Kidney epithelial cell (primary cell): ENCODE measurements around the gene SLC47A2. TPM values are rescaled to one million over a fixed set of nuclear protein-coding genes. Genes with fewer than 3 reads are reported as not detected.

Experiments
- DNase-seq: peaks from one replicate; pipeline ENCODE4 v3.0.0-alpha.2; 2010; ENCODE audit warnings: low read depth
- H3K27me3 ChIP-seq: 2 replicates; pipeline ENCODE4 v1.6.0; 2011; ENCODE audit warnings: low read length; ENCODE audit not compliant: control insufficient read depth, insufficient read depth
- H3K36me3 ChIP-seq: 2 replicates; pipeline ENCODE4 v1.5.1; 2011; ENCODE audit warnings: low read length; ENCODE audit not compliant: control insufficient read depth, insufficient read depth
- H3K4me3 ChIP-seq: 2 replicates; pipeline ENCODE4 v1.5.1; 2011; ENCODE audit warnings: low read depth, mild to moderate bottlenecking, control low read depth, low read length
- total RNA-seq: library from RNA; depleted of rRNA; stranded (reverse); fragments of >200 nt; gene quantifications from 2 replicates; pipeline ENCODE4 v1.2.3, GENCODE V29; 2015
- TF ChIP-seq, protein P1 (sequence below): IDR thresholded peaks from 2 replicates; pipeline ENCODE4 v1.5.1; 2011; ENCODE audit warnings: mild to moderate bottlenecking, moderate library complexity, low read length, control low read depth, inconsistent platforms; ENCODE audit not compliant: insufficient read depth, poor library complexity, severe bottlenecking

The SLC47A2 gene
- total RNA-seq, 1 donor from 2014 or later: not detected

DNA sequence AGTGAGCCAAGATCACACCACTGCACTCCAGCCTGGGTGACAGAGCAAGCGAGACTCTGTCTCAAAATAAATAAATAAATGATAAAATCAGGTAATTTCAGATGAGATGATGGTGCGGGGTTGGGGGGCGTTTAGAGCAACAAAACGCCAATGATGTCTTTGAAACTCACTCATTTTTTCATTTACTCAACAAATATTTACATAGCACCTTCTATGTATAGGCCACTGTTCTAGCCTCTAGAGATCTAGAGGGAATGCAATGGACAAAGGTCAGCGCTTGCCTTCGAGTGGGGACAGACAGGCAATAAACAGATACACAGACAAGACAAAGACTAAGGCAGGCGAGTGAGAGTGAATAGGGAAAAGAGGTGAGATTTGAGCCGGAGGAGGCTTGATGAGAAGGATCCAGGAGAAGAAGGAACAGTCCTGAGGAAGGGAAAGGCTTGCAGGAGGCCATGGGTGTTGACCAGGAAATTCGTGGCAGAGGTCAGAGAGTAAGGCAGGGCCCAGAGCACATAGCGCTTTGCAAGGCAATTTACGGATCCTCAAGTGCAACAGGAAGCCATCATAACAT, 17.7 kb upstream of the SLC47A2 start:
- TF ChIP-seq, protein P1, sequence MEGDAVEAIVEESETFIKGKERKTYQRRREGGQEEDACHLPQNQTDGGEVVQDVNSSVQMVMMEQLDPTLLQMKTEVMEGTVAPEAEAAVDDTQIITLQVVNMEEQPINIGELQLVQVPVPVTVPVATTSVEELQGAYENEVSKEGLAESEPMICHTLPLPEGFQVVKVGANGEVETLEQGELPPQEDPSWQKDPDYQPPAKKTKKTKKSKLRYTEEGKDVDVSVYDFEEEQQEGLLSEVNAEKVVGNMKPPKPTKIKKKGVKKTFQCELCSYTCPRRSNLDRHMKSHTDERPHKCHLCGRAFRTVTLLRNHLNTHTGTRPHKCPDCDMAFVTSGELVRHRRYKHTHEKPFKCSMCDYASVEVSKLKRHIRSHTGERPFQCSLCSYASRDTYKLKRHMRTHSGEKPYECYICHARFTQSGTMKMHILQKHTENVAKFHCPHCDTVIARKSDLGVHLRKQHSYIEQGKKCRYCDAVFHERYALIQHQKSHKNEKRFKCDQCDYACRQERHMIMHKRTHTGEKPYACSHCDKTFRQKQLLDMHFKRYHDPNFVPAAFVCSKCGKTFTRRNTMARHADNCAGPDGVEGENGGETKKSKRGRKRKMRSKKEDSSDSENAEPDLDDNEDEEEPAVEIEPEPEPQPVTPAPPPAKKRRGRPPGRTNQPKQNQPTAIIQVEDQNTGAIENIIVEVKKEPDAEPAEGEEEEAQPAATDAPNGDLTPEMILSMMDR: no peak
- Histone ChIP-seq H3K4me3 (no peak overlapping the region), H3K36me3 (no peaks in the 10 kb centered on the region), H3K27me3 (peaks cover 10% of the 10 kb centered on the region)
- no peak for DNase-seq

DNA sequence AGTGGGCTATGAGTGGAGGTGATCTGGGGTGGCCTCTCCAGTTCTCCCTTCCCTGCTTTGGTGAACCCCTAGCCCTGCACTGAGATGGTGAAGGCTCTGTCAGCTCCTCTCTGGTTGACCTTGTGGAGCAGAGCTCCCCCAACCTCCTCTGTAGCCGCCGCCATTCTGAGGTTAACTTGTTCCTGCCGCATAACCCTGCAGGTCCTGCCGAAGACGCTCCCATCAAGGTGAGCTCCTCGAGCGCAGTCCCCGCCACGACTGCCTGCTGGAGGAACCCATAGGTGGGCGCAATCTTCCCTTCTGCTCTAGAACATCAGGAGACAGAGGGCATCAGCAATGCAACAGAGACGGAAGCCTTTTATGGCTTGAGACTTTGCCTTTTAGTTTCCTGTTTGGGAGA, 15.2 kb upstream of the SLC47A2 start:
- no peak for DNase-seq
- TF ChIP-seq, protein P1: no peak
- Histone ChIP-seq H3K4me3 (no peak overlapping the region), H3K27me3 (peaks cover 10% of the 10 kb centered on the region), H3K36me3 (no peaks in the 10 kb centered on the region)

DNA sequence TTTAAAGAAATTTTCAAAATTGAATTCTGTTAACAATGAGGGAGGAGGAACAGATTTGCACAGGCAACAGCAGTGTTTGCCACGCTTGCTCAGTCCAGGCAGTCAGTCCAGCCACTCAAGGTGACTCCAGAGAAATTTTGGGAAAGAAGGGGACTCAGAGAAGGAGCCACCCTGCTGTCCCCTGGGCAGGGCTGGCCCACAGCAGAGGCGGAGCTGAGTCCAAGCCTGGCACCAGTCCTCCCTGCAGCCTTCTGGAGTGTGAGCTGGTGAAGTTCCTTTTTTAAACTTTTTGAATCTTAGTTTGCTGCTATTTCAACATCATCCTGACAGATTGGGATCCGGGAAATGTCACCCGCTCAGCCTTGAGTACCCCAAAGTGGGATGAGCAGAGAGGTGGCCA, 14.5 kb upstream of the SLC47A2 start:
- TF ChIP-seq, protein P1: no peak
- Histone ChIP-seq H3K4me3 (no peak overlapping the region), H3K36me3 (no peaks in the 10 kb centered on the region), H3K27me3 (peaks cover 10% of the 10 kb centered on the region)
- DNase-seq: no peak

DNA sequence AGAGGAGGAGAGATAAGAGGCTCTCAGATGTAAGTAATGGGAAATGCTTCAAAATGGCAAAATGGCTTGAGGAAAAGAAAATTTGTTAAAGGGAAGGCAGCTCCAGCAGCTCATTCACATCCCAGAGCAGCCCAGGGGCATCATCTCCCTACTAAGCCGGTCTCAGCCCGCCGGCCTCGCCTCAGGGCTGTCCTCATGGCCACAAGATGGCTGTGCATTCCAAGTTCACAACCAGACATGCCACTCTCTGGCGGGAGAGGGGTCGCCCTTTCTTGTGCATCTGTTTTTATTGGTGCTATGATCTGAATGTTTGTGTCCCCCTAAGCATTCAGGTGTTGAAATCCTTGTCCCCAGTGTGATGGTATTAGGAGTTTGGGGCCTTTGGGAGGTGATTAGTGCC, 13.5 kb upstream of the SLC47A2 start:
- TF ChIP-seq, protein P1: no peak
- no peaks in the 10 kb centered on the region for H3K36me3 ChIP-seq
- H3K4me3 ChIP-seq: no peak overlapping the region
- peaks cover 10% of the 10 kb centered on the region for H3K27me3 ChIP-seq
- no peak for DNase-seq

DNA sequence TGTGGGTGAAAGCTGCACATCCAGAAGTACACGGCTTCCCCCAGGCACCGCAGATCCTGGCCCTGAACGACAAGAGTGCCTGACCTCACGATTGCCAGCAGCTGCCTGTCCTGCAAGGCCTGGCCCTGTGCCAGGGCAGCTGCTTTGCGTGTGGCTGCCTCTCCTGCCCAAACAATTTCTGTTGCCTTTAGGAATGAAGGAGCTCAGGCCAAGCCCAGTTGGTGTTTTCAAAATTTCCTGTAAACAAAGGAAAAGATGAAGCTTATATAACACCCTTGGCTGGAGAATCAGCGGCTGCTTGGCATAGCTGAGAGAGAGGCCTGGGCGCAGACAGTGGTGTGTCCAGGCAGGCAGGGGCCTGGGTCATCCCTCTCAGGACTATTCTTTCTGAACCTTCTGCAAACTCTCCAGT, 11.7 kb upstream of the SLC47A2 start:
- Histone ChIP-seq H3K36me3 (no peaks in the 10 kb centered on the region), H3K4me3 (no peak overlapping the region), H3K27me3 (peaks cover 10% of the 10 kb centered on the region)
- TF ChIP-seq, protein P1: no peak
- DNase-seq: no peak

DNA sequence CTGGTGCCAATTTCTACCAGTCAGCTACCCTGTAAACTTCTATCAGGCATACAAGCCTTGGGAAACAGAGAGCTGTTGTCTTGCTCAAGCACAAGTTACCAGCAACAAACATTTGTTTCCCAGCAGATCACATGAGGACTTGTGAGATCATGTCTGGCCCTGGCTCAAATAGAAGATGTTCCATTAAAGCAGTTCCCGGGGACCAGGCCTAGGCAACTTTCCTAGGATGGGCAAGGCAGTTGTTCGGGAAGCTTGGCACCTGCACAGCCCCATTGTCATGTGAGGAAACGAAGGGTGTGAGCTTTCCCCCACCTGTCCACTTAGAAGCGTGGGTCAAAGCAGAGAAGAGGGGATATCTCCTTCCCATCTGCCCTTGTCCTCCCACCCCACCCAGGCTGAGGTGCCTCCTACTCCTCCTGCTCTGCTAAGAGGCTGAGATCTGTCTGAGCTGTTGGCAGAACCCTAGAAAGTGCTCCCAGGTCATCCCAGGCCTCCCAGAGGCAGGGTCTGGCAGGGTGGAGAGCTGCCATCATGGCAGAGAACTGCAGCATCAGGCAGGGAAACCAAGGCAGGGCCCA, 11.2 kb upstream of the SLC47A2 start:
- no peaks in the 10 kb centered on the region for H3K36me3 ChIP-seq
- no peak overlapping the region for H3K4me3 ChIP-seq
- TF ChIP-seq, protein P1: no peak
- DNase-seq: no peak
- H3K27me3 ChIP-seq: peaks cover 10% of the 10 kb centered on the region
